Activated CD4-positive, alpha-beta T cell treated with anti-CD3 and anti-CD28 coated beads for 4 hours (primary cell): ENCODE data around the gene CNP.

ENCODE experiments used
- DNase-seq, 2 donors: peaks; one replicate each; pipeline ENCODE4 v3.0.0-alpha.2; 2020

CNP gene

GRCh38 chr17:41973408-41973811 lies 6.8 kb downstream of the CNP start:
- no peak for DNase-seq

GRCh38 chr17:41974031-41974430 lies 7.4 kb downstream of the CNP start:
- DNase-seq: no peak

GRCh38 chr17:41974658-41975057 lies 8.1 kb downstream of the CNP start:
- DNase-seq: no peak

- DNase-seq: no peak
These were observed 8.8 kb downstream of the CNP start for GRCh38 chr17:41975099-41976083.

GRCh38 chr17:41976142-41976768 lies 9.7 kb downstream of the CNP start:
- DNase-seq: no peak

- DNase-seq: no peak
These were observed 11.4 kb downstream of the CNP start for GRCh38 chr17:41977991-41978390.

- DNase-seq: no peak
These were observed 15.6 kb downstream of the CNP start for GRCh38 chr17:41982026-41982760.

GRCh38 chr17:41984454-41984853 lies 17.9 kb downstream of the CNP start:
- no peak for DNase-seq

- DNase-seq: no peak
These were observed 19.3 kb downstream of the CNP start for GRCh38 chr17:41985919-41986318.

GRCh38 chr17:41986634-41987033 lies 20.0 kb downstream of the CNP start:
- DNase-seq: no peak

GRCh38 chr17:41987642-41988041 lies 21.0 kb downstream of the CNP start:
- DNase-seq: no peak

GRCh38 chr17:41988418-41988817 lies 21.8 kb downstream of the CNP start:
- no peak for DNase-seq

- no peak for DNase-seq
These were observed 23.3 kb downstream of the CNP start for GRCh38 chr17:41989702-41990419.

GRCh38 chr17:41992576-41992975 lies 26.0 kb downstream of the CNP start:
- DNase-seq: no peak

GRCh38 chr17:41996855-41997164 lies 30.2 kb downstream of the CNP start:
- DNase-seq: no peak

GRCh38 chr17:41998497-41998896 lies 31.9 kb downstream of the CNP start:
- DNase-seq: no peak

GRCh38 chr17:42000413-42001133 lies 34.0 kb downstream of the CNP start:
- DNase-seq: no peak

- DNase-seq: no peak
These were observed 35.1 kb downstream of the CNP start for GRCh38 chr17:42001729-42002128.

- DNase-seq: no peak
These were observed 35.7 kb downstream of the CNP start for GRCh38 chr17:42002175-42002791.

- DNase-seq: no peak
These were observed 36.3 kb downstream of the CNP start for GRCh38 chr17:42002792-42003301.

GRCh38 chr17:42005166-42005565 lies 38.6 kb downstream of the CNP start:
- DNase-seq: no peak

- no peak for DNase-seq
These were observed 42.6 kb downstream of the CNP start for GRCh38 chr17:42009170-42009569.
